Ectodermal cell (in vitro differentiated cells): ENCODE measurements around the gene SCNN1A. TPM values are rescaled to one million over a fixed set of nuclear protein-coding genes. Genes with fewer than 3 reads are reported as not detected.

Experiments used
- H3K27ac ChIP-seq: 2 replicates; pipeline ENCODE4 v1.7.0; 2013; ENCODE audit warnings: mild to moderate bottlenecking, low read depth, low read length; ENCODE audit not compliant: insufficient read depth, poor library complexity, severe bottlenecking
- H3K27me3 ChIP-seq: 2 replicates; pipeline ENCODE4 v1.7.0; 2013; ENCODE audit warnings: mild to moderate bottlenecking, low read length; ENCODE audit not compliant: insufficient read depth, control insufficient read depth, poor library complexity, severe bottlenecking
- H3K36me3 ChIP-seq: one replicate; pipeline ENCODE4 v1.7.0; 2013; ENCODE audit warnings: low read length; ENCODE audit not compliant: control insufficient read depth, insufficient read depth
- H3K4me1 ChIP-seq: one replicate; pipeline ENCODE4 v1.7.0; 2013; ENCODE audit warnings: low read length; ENCODE audit not compliant: control insufficient read depth, insufficient read depth
- H3K4me3 ChIP-seq: 2 replicates; pipeline ENCODE4 v1.7.0; 2013; ENCODE audit warnings: low read depth, low read length, control low read depth; ENCODE audit not compliant: insufficient read depth
- H3K9me3 ChIP-seq: 2 replicates; pipeline ENCODE4 v1.7.0; 2013; ENCODE audit warnings: mild to moderate bottlenecking, low read length, moderate library complexity; ENCODE audit not compliant: control insufficient read depth
- WGBS, 2 experiments: methylation state at CpG; one replicate each; pipeline ENCODE4 v1.1.7; 2013; ENCODE audit warnings: missing lambda C conversion rate in 2 of 2; 5-methylcytosine and 5-hydroxymethylcytosine counted together
- polyA plus RNA-seq, 4 experiments: library from polyadenylated mRNA; stranded (reverse); fragments of 50-300 nt; gene quantifications; one replicate each; pipeline ENCODE4 v1.2.3, GENCODE V29; 2013

SCNN1A gene
- 0.94 TPM for polyA plus RNA-seq (2013, experiment 1 of 4)
- 0.53 TPM for polyA plus RNA-seq (2013, experiment 2 of 4)
- 1.7 TPM for polyA plus RNA-seq (2013, experiment 3 of 4)
- 0.89 TPM for polyA plus RNA-seq (2013, experiment 4 of 4)

DNA sequence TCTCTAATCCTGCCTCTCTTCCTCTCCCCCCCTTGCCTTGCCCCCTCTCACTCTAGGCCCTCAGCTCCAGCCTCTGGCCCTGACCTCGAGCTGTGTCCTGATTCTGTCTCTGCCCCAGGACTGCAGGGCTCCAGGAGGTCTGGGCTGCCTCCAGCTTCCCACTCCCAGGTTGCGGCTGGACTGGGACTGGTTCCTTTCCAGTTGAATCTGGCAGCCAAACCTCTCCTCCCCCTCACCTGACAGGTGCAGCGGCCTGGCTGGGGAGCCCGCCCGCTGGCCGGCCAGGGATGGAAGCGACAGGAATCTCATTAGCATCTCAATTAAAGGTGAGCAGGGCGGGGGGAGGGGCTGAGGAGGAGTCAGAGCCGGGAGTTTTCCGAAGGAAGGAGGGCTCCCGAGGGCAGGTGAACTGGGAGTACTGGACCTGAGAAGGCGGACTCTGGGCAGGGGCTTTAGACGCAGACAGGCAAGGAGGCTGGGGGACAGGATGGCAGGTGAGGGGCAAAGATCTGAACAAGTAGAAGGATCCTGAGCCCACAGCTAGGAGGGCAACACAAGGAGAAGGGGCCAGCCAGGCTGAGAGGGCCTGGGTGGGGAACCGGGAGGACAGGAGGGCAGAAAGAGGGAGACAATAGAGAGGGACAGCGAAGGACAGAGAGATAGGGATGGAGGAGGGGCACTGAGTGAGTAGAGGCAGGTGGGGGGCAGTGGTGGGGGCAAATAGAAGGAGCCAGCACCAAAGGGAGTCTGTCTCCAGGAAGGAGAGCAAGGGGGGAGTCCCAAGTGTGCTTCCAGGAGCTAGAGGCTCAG, at the start of gene SCNN1A:
Gene SCNN1A (minus strand): TSS at position 295 of the 810 bp plus-strand sequence. CDS start 780 bp downstream, outside the sequence.
- Histone ChIP-seq H3K9me3 (no peaks in the 10 kb centered on the region), H3K27me3 (peaks cover 29% of the 10 kb centered on the region), H3K36me3 (no peaks in the 10 kb centered on the region), H3K27ac (no peak within 1 kb of the TSS), H3K4me3 (no peak within 1 kb of the TSS), H3K4me1 (peaks cover 52% of the 10 kb centered on the region)
- 12% methylated on average over 15 of the region's 15 CpGs for WGBS, 2 experiments

DNA sequence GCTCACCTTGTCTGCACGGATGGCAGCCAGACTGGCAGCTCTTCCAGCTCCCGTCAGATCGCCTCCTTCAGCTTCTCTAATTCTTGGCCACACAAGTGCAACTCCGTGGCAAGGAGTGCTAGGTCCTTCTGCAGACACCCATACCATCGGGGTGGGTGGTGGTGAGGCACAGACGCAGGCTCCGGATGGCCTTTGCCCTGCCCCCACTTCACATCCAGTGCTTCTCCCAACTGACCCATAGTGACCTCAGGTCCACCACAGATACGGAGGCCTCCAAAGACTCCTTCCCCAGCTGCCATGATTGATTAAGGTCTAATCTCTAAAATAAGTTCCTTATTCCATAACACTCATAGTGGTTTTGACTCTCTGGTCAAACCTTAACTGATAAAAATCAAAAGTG, 49.5 kb upstream of the SCNN1A start:
- no peaks in the 10 kb centered on the region for H3K9me3 ChIP-seq
- no peaks in the 10 kb centered on the region for H3K4me1 ChIP-seq
- no peak overlapping the region for H3K27ac ChIP-seq
- 87 to 91% methylated on average over 8 of the region's 8 CpGs for WGBS, 2 experiments
- no peaks in the 10 kb centered on the region for H3K36me3 ChIP-seq
- no peak overlapping the region for H3K4me3 ChIP-seq
- no peaks in the 10 kb centered on the region for H3K27me3 ChIP-seq

DNA sequence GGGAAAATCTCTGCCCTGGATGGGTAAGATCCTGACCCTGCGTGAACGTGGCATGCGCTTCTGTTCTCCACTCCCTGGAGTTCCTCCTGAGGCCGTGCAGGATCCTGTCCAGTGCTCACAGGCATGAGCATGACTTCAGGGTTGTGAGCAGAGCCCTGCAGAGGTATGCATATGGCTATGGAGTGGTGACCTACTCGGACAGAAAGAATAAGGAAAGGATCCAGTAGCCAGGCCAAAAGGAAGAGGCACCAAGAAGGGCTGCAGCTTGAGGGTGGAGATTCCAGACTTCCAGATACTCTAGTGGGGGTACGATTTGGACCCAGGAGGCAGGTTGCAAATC, 48.6 kb upstream of the SCNN1A start:
- Histone ChIP-seq H3K36me3 (no peaks in the 10 kb centered on the region), H3K4me3 (no peak overlapping the region), H3K9me3 (no peaks in the 10 kb centered on the region), H3K4me1 (no peaks in the 10 kb centered on the region), H3K27me3 (no peaks in the 10 kb centered on the region), H3K27ac (no peak overlapping the region)
- WGBS, 2 experiments, result 83 to 85% methylated on average over 6 of the region's 6 CpGs

DNA sequence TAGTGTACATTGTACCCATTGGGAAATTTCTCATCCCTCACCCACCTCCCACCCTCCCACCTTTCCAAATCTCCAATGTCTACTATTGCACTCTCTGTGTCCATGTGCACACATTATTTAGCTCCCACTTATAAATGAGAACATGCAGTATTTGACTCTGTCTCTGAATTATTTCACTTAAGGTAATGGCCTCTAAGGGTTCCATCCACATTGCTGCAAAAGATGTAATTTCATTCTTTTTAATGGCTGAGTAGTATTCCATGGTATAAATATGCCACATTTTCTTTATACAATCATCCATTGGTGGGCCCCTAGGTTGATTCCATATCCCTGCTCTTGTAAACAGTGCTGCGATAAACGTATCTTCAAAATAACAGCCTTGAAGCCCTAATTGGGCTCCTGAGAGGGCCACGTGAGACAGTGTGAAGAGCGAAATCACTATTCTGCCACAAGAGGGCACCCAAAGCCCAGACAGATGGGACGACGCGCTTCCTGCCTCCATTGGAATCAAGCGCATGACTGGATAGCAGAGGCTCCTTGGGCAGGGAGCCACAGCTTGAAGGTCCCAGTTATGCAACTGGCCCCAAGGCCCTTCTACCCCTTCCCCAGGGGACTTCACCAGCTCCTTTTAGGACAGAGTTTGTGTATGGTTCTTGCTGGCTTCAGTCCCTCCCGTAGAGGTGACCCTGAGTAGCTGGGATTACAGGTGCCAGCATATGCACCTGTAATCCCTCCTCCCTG, 48.1 kb upstream of the SCNN1A start:
- WGBS, 2 experiments, result 23 to 24% methylated on average over 9 of the region's 9 CpGs
- Histone ChIP-seq H3K4me3 (no peak overlapping the region), H3K36me3 (no peaks in the 10 kb centered on the region), H3K27me3 (no peaks in the 10 kb centered on the region), H3K27ac (no peak overlapping the region), H3K4me1 (no peaks in the 10 kb centered on the region), H3K9me3 (no peaks in the 10 kb centered on the region)

DNA sequence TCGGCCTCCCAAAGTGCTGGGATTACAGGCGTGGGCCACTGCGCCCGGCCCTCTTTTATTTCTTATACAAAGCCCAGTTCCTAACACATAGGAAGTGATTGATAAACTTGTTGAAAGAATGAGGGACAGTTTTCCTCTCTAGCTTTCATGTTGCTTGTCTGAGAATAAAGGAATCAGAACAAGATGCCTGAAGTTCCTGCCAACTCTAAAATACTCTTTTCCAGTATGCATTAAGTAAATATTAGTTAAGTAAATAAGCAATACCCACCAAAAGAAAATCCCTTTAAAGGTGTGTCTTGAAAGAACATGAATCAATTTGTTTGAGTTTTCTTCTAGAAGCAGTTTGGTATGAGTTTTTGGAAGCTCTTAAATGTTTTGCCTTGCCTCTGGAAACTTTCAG, 45.0 kb upstream of the SCNN1A start:
- H3K36me3 ChIP-seq, result no peaks in the 10 kb centered on the region

DNA sequence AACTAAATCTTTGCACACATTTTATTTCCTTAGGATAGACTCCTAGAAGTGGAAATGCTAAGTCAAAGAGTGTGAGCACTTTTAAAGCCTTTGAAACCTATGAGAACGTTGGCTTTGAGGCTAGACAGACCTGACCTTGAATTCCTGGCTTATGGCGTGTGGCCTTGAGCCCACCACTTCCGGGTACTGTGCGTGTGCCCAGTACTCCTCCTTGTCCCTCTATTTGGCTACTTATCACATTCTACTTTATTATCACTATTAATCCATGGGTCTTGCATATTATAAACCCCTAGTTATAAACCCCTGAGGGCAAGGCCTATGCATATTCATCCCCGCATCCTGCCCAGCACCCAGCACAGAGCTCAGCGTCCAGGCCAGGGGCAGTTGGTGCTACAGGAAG, 43.4 kb upstream of the SCNN1A start:
- Histone ChIP-seq H3K27ac (no peak overlapping the region), H3K4me1 (no peaks in the 10 kb centered on the region), H3K9me3 (no peaks in the 10 kb centered on the region), H3K36me3 (no peaks in the 10 kb centered on the region), H3K4me3 (no peak overlapping the region), H3K27me3 (no peaks in the 10 kb centered on the region)
- 75 to 79% methylated on average over 6 of the region's 6 CpGs for WGBS, 2 experiments

More for the DNA sequence above, 45.0 kb upstream of the SCNN1A start:
- Histone ChIP-seq H3K4me1 (no peaks in the 10 kb centered on the region), H3K4me3 (no peak overlapping the region), H3K27ac (no peak overlapping the region), H3K9me3 (no peaks in the 10 kb centered on the region), H3K27me3 (no peaks in the 10 kb centered on the region)
- 88 to 100% methylated on average over 4 of the region's 4 CpGs for WGBS, 2 experiments

DNA sequence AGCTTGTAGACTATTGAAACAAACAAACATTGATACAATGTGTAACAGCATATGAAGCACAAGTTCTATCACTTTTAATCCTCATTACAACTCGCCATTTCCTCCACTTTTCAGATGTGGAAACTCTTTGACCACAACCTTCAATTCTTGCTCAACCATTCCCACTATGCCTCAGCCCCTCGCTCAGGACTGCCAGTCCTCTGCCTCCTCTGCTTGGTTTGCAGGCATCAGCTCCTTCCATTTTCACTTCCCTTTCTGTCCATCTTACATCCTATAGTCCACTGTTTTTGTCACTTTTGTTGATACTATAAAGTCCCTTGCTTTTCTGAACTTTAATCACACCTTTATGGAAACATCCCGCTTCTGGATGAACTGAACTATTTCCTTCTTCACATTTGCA, 41.2 kb upstream of the SCNN1A start:
- H3K36me3 ChIP-seq, result no peaks in the 10 kb centered on the region
- H3K4me3 ChIP-seq, result no peak overlapping the region
- 92 to 94% methylated on average over 3 of the region's 3 CpGs for WGBS, 2 experiments
- H3K27me3 ChIP-seq, result no peaks in the 10 kb centered on the region
- H3K4me1 ChIP-seq, result no peaks in the 10 kb centered on the region
- no peaks in the 10 kb centered on the region for H3K9me3 ChIP-seq
- no peak overlapping the region for H3K27ac ChIP-seq

DNA sequence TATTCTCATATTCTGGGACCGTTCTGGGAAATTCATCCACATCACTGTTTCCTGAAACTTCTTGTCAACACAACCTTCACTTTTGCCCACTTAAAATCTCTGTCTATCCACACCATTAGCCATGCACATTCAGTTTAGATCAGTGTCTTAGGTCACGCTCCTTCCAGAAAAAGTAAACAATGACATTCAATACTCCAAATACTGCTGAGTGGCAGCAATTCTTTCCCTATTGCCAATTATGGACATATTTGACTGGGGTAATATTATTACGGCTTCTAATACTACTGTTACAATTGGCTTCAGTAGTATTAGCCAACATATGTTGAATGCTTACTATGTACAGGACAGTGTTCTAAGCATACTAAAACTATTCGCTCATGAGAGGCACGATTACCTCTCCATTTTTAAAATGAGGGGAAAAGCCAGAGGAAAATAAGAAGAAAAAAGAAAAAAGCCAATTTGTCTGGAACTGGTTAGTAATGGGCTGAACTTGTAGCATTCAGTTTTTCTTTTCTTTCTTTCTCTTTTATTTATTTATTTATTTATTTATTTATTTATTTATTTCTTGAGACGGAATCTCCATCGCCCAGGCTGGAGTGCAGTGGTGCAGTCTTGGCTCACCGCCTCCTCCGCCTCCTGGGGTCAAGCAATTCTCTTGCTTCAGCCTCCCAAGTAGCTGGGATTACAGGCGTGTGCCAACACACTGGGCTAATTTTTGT, 32.0 kb upstream of the SCNN1A start:
- no peak overlapping the region for H3K27ac ChIP-seq

DNA sequence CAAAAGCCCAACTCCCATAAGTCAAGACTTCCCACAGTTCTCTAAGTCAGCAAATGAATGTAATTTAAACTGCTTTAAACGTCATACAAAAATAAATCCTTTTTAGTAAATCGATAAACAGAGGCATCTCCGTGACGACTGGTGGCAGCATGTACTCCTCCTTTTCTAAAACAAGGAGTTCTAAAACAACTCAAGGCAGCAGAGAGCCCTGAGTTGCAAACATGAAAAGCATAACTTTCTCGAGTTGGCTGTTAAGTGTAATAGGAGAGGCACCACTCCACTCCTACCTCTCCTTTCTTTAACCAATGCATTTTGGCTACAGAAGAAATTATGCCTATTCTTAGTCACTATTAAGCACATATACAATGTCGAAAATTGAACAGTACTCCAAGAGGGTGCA, 30.6 kb upstream of the SCNN1A start:
- H3K4me1 ChIP-seq, result no peaks in the 10 kb centered on the region
- no peaks in the 10 kb centered on the region for H3K9me3 ChIP-seq
- 86 to 91% methylated on average over 6 of the region's 6 CpGs for WGBS, 2 experiments
- H3K36me3 ChIP-seq, result no peaks in the 10 kb centered on the region
- no peaks in the 10 kb centered on the region for H3K27me3 ChIP-seq
- no peak overlapping the region for H3K4me3 ChIP-seq
- no peak overlapping the region for H3K27ac ChIP-seq

More for the DNA sequence above, 32.0 kb upstream of the SCNN1A start:
- no peaks in the 10 kb centered on the region for H3K27me3 ChIP-seq
- H3K4me3 ChIP-seq, result no peak overlapping the region
- H3K4me1 ChIP-seq, result no peaks in the 10 kb centered on the region
- no peaks in the 10 kb centered on the region for H3K9me3 ChIP-seq
- WGBS, 2 experiments, result 94% methylated on average over 9 to 10 of the region's 10 CpGs
- no peaks in the 10 kb centered on the region for H3K36me3 ChIP-seq

DNA sequence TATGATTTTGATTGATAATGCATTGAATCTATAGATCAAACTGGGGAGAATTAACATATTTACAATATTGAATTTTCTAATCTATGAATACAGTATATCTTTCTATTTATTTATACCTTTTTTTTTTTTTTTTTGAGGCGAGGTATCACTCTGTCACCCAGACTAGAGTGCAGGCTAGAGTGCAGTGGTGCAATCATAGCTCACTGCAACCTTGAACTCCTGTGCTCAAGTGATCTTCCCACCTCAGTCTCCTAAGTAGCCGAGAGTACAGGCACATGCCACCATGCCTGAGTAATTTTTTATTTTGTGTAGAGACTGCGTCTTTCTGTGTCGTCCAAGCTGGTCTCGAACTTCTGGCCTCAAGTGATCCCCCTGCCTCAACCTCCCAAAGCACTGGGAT, 29.0 kb upstream of the SCNN1A start:
- H3K36me3 ChIP-seq, result no peaks in the 10 kb centered on the region
- H3K27ac ChIP-seq, result no peak overlapping the region
- H3K4me1 ChIP-seq, result no peaks in the 10 kb centered on the region
- no peaks in the 10 kb centered on the region for H3K27me3 ChIP-seq
- H3K4me3 ChIP-seq, result no peak overlapping the region
- H3K9me3 ChIP-seq, result no peaks in the 10 kb centered on the region
- WGBS, 2 experiments, result 90 to 94% methylated on average over 5 of the region's 5 CpGs
